HepG2 (cell line): ENCODE measurements around the gene FAM53B. TPM values are rescaled to one million over a fixed set of nuclear protein-coding genes. Genes with fewer than 3 reads are reported as not detected.

Source experiments
- ARNT ChIP-seq: fragments of 450-650 bp; IDR thresholded peaks from 2 replicates; pipeline ENCODE4 v1.6.1; 2017
- CEBPG ChIP-seq: IDR thresholded peaks from 2 replicates; pipeline ENCODE4 v1.6.1; 2016
- HINFP ChIP-seq: sonication (generic); formaldehyde crosslinking; IDR thresholded peaks from 2 replicates; pipeline ENCODE4 v1.4.0; 2020; ENCODE audit warnings: low read depth, mild to moderate bottlenecking, missing genetic modification reagents
- HNRNPUL1 ChIP-seq: fragments of 200-400 bp; formaldehyde crosslinking; IDR thresholded peaks from 2 replicates; pipeline ENCODE4 v1.6.1; 2017; ENCODE audit warnings: low read depth, mild to moderate bottlenecking, low read length, moderate library complexity
- IKZF1 ChIP-seq: fragments of 450-650 bp; IDR thresholded peaks from 2 replicates; pipeline ENCODE4 v1.7.1; 2016
- JARID2 ChIP-seq: sonication (generic); formaldehyde crosslinking; IDR thresholded peaks from 2 replicates; pipeline ENCODE4 v1.8.1; 2023; ENCODE audit warnings: missing genetic modification reagents, inconsistent platforms; ENCODE audit not compliant: insufficient replicate concordance
- KAT7 ChIP-seq: IDR thresholded peaks from 2 replicates; pipeline ENCODE4 v1.6.1; 2018; ENCODE audit warnings: borderline replicate concordance, missing compliant biosample characterization
- LCORL ChIP-seq, 2 experiments: fragments of 450-650 bp in 1 of 2; sonication (generic) in 1 of 2; formaldehyde crosslinking in 1 of 2; IDR thresholded peaks; 2 replicates each; pipeline versions ENCODE4 v1.5.0 to v1.6.1; 2017 to 2020; ENCODE audit warnings: antibody characterized with exemption in 1 of 2, missing genetic modification reagents in 1 of 2
- NFIC ChIP-seq: IDR thresholded peaks from 2 replicates; pipeline ENCODE4 v1.6.1; 2012; ENCODE audit warnings: mild to moderate bottlenecking, low read length, inconsistent platforms
- RFX5 ChIP-seq: IDR thresholded peaks from 2 replicates; pipeline ENCODE4 v1.6.1; 2011; ENCODE audit warnings: low read depth, low read length, improper control_type of control experiment
- SATB2 ChIP-seq: sonication (generic); formaldehyde crosslinking; IDR thresholded peaks from 2 replicates; pipeline ENCODE4 v1.5.0; 2020; ENCODE audit warnings: missing genetic modification reagents
- SCMH1 ChIP-seq: sonication (generic); formaldehyde crosslinking; IDR thresholded peaks from 2 replicates; pipeline ENCODE4 v1.9.0; 2021; ENCODE audit warnings: missing genetic modification reagents, mild to moderate bottlenecking, borderline replicate concordance
- TEF ChIP-seq: sonication (generic); formaldehyde crosslinking; IDR thresholded peaks from 2 replicates; pipeline ENCODE4 v1.5.0; 2020; ENCODE audit warnings: missing genetic modification reagents
- YEATS4 ChIP-seq: sonication (generic); formaldehyde crosslinking; IDR thresholded peaks from 2 replicates; pipeline ENCODE4 v1.4.0; 2020; ENCODE audit warnings: missing genetic modification reagents, borderline replicate concordance
- ZKSCAN5 ChIP-seq: sonication (generic); formaldehyde crosslinking; IDR thresholded peaks from 2 replicates; pipeline ENCODE4 v1.5.1; 2020; ENCODE audit warnings: mild to moderate bottlenecking, missing genetic modification reagents
- ZNF136 ChIP-seq: sonication (generic); formaldehyde crosslinking; IDR thresholded peaks from 2 replicates; pipeline ENCODE4 v1.8.1; 2022; ENCODE audit warnings: low read depth, mild to moderate bottlenecking, moderate library complexity, missing genetic modification reagents
- ZNF737 ChIP-seq: sonication (generic); formaldehyde crosslinking; IDR thresholded peaks from 2 replicates; pipeline ENCODE4 v1.5.0; 2020; ENCODE audit warnings: missing genetic modification reagents, mild to moderate bottlenecking, borderline replicate concordance
- ZNF776 ChIP-seq: sonication (generic); formaldehyde crosslinking; IDR thresholded peaks from 2 replicates; pipeline ENCODE4 v1.4.0; 2020; ENCODE audit warnings: mild to moderate bottlenecking, missing genetic modification reagents
- ZNF816 ChIP-seq: sonication (generic); formaldehyde crosslinking; IDR thresholded peaks from 2 replicates; pipeline ENCODE4 v1.8.0; 2022; ENCODE audit warnings: missing genetic modification reagents, mild to moderate bottlenecking, borderline replicate concordance
- ZNF883 ChIP-seq: sonication (generic); formaldehyde crosslinking; IDR thresholded peaks from 2 replicates; pipeline ENCODE4 v1.5.1; 2020; ENCODE audit warnings: mild to moderate bottlenecking, missing genetic modification reagents; ENCODE audit errors: not compliant biosample characterization
- polyA plus RNA-seq, 8 experiments: library from polyadenylated mRNA; depleted of rRNA in 3 of 8; stranded (reverse) in 7 of 8; unstranded in 1 of 8; fragments of >200 nt; fragmentation: Illumina TruSeq in 4 of 8; extraction: Trizol in 4 of 8; gene quantifications; 2 replicates each; pipeline versions ENCODE4 v1.2.1 to v1.2.3, GENCODE V29; 2011 to 2016; ENCODE audit warnings: low read depth in 4 of 8, missing spikeins in 1 of 8, mixed read lengths in 1 of 8; ENCODE audit not compliant: insufficient read depth in 1 of 8
- total RNA-seq, 5 experiments: library from RNA; depleted of rRNA; stranded (reverse); fragments of >200 nt; fragmentation: Illumina TruSeq; extraction: Trizol; gene quantifications; 2 replicates each; pipeline ENCODE4 v1.2.3, GENCODE V29; 2016; ENCODE audit warnings: low read depth in 1 of 5
- TF ChIP-seq, protein P1 (sequence below): sonication (generic); formaldehyde crosslinking; IDR thresholded peaks from 2 replicates; pipeline ENCODE4 v1.9.0; 2022; ENCODE audit warnings: missing genetic modification reagents, mild to moderate bottlenecking, borderline replicate concordance

FAM53B gene
- total and polyA plus RNA-seq, 2 of the 13 experiments (the other 11 are each of a cell fraction or from before 2014, with no cell fraction given): 6.4 to 19.3 TPM

GRCh38 chr10:124605856-124606812, 138.0 kb downstream of the FAM53B start (continued):
- TF ChIP-seq ZNF737 (CRISPR knock-in tag) (no peak), HNRNPUL1 (no peak), HINFP (CRISPR knock-in tag) (no peak; the same call in 1 of the 2 replicates), ZNF816 (CRISPR knock-in tag) (no peak), YEATS4 (CRISPR knock-in tag) (no peak; the same call in 1 of the 2 replicates), SATB2 (CRISPR knock-in tag) (no peak), RFX5 (no peak), ZKSCAN5 (no peak), ZNF136 (no peak), LCORL (IDR thresholded peaks at IDR 0.05) (no peak), LCORL (CRISPR knock-in tag; IDR thresholded peaks at IDR 0.05) (peak; percentile 23; the same call in 1 of the 2 replicates), CEBPG (CRISPR knock-in tag) (no peak), NFIC (no peak), ARNT (no peak), ZNF776 (CRISPR knock-in tag) (no peak), JARID2 (CRISPR knock-in tag) (peak; percentile 61), SCMH1 (CRISPR knock-in tag) (no peak), KAT7 (CRISPR knock-in tag) (peak; percentile 67; the same call in 1 of the 2 replicates), IKZF1 (no peak), TEF (CRISPR knock-in tag) (no peak), ZNF883 (CRISPR knock-in tag) (no peak)
- TF ChIP-seq, protein P1, sequence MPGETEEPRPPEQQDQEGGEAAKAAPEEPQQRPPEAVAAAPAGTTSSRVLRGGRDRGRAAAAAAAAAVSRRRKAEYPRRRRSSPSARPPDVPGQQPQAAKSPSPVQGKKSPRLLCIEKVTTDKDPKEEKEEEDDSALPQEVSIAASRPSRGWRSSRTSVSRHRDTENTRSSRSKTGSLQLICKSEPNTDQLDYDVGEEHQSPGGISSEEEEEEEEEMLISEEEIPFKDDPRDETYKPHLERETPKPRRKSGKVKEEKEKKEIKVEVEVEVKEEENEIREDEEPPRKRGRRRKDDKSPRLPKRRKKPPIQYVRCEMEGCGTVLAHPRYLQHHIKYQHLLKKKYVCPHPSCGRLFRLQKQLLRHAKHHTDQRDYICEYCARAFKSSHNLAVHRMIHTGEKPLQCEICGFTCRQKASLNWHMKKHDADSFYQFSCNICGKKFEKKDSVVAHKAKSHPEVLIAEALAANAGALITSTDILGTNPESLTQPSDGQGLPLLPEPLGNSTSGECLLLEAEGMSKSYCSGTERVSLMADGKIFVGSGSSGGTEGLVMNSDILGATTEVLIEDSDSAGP (CRISPR knock-in tag): peak; percentile 62; the same call in 1 of the 2 replicates
